HCT116 (cell line): ENCODE results near the gene RPL27.

Source experiments
- CTCF ChIP-seq, 3 experiments: fragments of 200-600 bp in 1 of 3; sonication (generic) in 1 of 3; IDR thresholded peaks in 2 of 3; conservative IDR thresholded peaks in 1 of 3; 2 replicates each; pipeline ENCODE4 v1.5.1; 2012 to 2017; ENCODE audit warnings: low read depth in 2 of 3, low read length in 2 of 3, antibody characterized with exemption in 1 of 3, borderline replicate concordance in 1 of 3, control low read depth in 1 of 3, mild to moderate bottlenecking in 1 of 3, mixed read lengths in 1 of 3, mixed run types in 1 of 3, moderate library complexity in 1 of 3; ENCODE audit not compliant: insufficient read depth in 1 of 3
- EZH2 ChIP-seq: fragments of 200-600 bp; sonication (generic); IDR thresholded peaks from 2 replicates; pipeline ENCODE4 v1.6.1; 2017; ENCODE audit warnings: antibody characterized with exemption, mixed run types
- POLR2A ChIP-seq: IDR thresholded peaks from 2 replicates; pipeline ENCODE4 v1.7.0; 2011; ENCODE audit warnings: borderline replicate concordance; ENCODE audit not compliant: insufficient read depth, insufficient read length; ENCODE audit errors: extremely low read depth
- RAD21 ChIP-seq: IDR thresholded peaks from 2 replicates; pipeline ENCODE4 v1.6.1; 2012; ENCODE audit warnings: low read depth, mild to moderate bottlenecking
- YY1 ChIP-seq: IDR thresholded peaks from 2 replicates; pipeline ENCODE4 v1.6.1; 2011; ENCODE audit warnings: low read length, low read depth, moderate library complexity, mild to moderate bottlenecking; ENCODE audit not compliant: insufficient replicate concordance; ENCODE audit errors: extremely low read depth
- TF ChIP-seq, protein P1 (sequence below): IDR thresholded peaks from 2 replicates; pipeline ENCODE4 v1.6.1; 2011; ENCODE audit warnings: mild to moderate bottlenecking, low read length, moderate library complexity; ENCODE audit not compliant: insufficient replicate concordance; ENCODE audit errors: extremely low read depth

DNA sequence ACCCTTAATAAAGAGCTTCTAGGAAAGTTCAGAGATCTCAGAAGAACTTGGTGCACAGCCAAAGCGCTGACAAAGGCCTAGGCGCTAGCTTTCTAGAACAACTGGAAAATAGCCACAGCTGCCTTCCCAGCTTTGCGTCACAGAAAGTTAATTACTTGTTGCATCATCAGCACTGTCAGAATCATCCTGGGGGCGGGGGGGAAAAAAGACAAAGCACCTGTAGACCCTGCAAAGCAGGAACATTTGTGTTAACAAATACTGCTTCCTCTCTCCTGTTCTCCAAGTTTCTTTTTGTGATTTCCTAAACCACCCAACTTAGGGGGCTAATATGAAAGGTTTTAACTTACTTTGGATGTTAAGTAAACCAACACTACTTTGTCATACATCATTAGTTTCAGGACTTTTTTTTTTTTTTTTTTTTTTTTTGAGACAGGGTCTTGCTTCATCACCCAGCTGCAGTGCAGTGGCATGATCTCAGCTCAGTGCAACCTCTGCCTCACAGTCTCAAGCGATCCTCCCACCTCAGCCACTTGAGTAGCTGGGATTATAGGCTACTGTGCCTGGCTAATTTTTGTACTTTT lies 29.1 kb upstream of the RPL27 start:
- TF ChIP-seq EZH2 (no peak), POLR2A (no peak), RAD21 (no peak), CTCF (IDR thresholded peaks at IDR 0.05 in 2 of 3, conservative IDR thresholded peaks at IDR 0.05 in 1 of 3; ENCODE audit: borderline replicate concordance in 1 of 3, insufficient read depth in 1 of 3, low read depth in 2 of 3, low read length in 2 of 3) (no peak), YY1 (no peak)
- TF ChIP-seq, protein P1, sequence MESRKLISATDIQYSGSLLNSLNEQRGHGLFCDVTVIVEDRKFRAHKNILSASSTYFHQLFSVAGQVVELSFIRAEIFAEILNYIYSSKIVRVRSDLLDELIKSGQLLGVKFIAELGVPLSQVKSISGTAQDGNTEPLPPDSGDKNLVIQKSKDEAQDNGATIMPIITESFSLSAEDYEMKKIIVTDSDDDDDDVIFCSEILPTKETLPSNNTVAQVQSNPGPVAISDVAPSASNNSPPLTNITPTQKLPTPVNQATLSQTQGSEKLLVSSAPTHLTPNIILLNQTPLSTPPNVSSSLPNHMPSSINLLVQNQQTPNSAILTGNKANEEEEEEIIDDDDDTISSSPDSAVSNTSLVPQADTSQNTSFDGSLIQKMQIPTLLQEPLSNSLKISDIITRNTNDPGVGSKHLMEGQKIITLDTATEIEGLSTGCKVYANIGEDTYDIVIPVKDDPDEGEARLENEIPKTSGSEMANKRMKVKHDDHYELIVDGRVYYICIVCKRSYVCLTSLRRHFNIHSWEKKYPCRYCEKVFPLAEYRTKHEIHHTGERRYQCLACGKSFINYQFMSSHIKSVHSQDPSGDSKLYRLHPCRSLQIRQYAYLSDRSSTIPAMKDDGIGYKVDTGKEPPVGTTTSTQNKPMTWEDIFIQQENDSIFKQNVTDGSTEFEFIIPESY, result no peak
